TTC549 (cell line): ENCODE measurements around the gene PICALM.
"Not testable (repeated sequence)": the region's sequence is repeated elsewhere in the genome, so short reads cannot be mapped to it uniquely, and the experiment has no call there.

Experiments used
- FAIRE-seq: peaks from 2 replicates; lab custom pipeline; 2012; peaks lifted over from hg19 to GRCh38; lab: Jason Lieb, UNC

The PICALM gene, protein sequence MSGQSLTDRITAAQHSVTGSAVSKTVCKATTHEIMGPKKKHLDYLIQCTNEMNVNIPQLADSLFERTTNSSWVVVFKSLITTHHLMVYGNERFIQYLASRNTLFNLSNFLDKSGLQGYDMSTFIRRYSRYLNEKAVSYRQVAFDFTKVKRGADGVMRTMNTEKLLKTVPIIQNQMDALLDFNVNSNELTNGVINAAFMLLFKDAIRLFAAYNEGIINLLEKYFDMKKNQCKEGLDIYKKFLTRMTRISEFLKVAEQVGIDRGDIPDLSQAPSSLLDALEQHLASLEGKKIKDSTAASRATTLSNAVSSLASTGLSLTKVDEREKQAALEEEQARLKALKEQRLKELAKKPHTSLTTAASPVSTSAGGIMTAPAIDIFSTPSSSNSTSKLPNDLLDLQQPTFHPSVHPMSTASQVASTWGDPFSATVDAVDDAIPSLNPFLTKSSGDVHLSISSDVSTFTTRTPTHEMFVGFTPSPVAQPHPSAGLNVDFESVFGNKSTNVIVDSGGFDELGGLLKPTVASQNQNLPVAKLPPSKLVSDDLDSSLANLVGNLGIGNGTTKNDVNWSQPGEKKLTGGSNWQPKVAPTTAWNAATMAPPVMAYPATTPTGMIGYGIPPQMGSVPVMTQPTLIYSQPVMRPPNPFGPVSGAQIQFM

DNA sequence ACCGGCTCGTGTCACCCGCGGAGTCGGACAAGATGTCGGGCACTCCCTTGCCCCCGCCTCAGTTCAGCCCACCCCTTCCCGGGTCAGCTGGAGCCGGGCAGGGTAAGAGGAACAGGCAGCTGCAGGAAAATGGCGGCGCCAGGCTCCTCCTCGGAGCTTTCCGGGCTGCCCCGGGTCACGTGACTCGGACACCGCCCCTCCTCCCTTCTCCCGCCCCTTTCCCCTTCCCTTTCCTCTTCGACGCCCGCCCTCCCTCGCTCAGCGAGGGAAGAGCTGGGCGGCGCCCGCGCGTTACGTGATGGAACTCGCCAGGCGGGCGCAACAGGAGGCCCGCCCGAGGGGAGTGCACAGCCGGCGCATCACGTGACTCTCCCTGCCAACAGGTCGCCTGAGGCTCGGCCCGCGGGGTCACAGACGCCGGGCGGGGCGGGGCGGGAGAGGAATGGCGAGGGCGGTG is at the start of gene PICALM:
Gene PICALM, minus strand, starts transcription at position 134 of the 457 bp plus-strand sequence. CDS start 304 bp downstream, outside the sequence.
- peak; percentile 52 for FAIRE-seq

DNA sequence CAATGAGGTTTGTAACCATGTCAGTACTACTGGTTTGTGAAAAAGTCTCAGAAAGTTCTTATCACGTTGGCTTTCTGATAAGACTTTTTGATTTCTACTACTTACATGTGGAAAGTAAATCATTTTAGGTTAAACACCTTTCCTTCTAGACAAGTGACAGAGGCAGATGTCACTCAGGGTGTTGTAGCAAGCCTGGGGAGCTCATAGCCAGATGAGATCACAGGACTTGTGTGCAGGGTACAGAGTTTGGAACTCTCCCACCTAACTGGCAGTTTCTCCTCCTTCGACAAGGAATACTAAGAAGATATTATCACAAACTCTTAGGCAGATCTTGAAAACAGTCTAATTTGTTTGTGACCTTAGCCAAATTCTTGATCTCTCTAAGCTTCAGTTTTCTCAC is 49.4 kb upstream of the PICALM start:
- FAIRE-seq, result no peak

DNA sequence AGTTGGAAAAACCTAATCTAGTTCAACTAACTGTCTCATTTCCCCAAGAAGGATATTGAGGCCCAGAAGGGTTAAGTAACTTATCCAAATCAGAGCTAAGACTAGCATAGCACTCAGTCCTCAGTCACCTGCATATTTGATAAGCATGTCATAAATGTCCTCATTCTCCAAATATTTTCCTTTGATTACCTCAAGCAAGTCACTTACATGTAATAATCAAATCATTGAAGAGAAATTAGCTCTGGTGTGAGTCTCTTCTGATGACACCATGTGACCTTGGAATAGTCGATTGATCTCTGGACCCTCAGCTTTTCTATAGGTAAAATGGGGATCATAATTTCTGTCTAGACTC is 48.8 kb upstream of the PICALM start:
- FAIRE-seq, result no peak

DNA sequence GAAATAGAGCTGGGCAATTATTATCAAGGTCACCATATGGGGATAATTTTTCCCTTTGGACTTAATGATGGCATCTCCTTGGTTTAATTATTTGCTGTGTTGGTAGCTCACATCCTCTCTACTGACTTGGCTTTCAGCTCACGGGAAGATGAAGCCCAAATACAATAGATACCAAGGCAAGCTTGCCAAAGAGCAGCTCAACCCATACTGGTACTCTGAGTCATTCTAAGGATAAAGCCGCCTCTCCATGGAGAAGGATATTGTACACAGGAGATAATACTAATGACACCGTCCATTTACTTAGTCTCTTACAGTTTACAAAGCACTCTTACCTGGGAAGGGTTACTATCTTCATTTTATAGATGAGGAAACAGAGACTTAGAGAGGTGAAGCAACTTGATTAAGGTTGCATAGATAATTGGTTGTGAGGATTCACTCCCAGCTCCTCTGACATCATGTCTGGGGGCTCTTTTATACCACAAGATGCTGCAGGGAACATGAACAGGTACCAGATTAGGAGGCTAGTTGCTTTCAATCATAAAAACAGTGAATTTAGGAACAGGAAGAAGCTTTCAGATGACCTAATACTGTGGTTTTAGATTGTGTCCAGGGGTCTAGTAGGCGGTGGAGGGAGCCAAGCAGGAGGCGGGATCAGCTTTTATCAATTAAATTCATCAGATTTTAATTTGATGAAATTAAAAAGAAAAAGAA is 48.3 kb upstream of the PICALM start:
- no peak for FAIRE-seq

DNA sequence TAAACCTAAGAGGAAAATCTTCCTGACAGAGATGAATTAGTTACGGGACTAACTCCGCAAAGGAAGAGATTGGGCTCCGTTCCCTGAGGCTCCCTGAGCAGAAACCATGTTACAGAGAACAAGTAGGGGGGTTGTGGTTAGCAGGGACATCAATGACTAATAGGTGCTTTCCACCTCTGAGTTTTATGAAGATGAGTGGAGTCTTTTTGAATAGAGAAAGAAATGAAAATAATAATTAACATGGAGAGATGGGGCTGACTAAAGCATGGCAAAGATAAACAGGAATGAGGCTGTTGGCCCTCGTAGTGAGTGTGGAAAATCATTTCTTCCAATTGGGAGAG is 47.5 kb upstream of the PICALM start:
- FAIRE-seq, result no peak

DNA sequence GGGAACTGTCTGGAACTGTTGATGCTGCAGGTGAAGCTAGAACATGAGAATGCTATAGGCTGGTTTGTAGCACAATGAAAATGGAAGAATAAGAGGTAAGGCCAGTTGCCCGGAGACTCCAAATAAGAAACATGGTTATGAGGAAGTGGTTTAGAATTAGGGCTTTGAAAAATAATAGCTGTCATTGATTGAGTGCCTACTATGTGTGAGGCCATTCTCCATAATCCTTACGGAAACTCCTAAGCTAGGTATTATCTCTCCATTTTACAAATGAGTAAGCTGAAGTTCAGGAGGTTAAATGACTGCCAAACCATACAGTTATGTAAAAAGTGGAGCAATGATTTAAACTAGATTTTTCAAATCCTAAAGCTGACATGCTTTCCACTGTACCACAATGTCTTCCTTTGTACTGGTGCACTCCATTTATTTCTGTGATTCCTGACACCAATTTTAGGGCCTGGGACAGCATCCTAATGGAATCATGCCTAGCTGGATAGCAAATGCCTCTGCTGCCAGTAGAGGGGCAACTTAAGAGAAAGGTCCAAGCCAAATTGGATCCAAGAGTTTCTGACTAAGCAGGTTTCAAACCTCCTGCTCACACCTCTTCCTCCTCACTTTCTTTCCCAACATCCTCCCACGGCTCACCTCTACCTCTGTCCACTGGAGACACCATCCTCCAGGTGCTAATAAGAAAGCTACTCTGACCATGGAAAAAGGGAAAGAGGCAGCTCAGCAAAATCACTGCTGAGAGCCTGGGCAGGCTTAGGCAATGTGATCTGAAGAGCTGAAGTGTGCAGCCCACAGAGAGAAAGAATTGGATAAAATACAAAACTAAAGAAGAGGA is 46.9 kb upstream of the PICALM start:
- no peak for FAIRE-seq

DNA sequence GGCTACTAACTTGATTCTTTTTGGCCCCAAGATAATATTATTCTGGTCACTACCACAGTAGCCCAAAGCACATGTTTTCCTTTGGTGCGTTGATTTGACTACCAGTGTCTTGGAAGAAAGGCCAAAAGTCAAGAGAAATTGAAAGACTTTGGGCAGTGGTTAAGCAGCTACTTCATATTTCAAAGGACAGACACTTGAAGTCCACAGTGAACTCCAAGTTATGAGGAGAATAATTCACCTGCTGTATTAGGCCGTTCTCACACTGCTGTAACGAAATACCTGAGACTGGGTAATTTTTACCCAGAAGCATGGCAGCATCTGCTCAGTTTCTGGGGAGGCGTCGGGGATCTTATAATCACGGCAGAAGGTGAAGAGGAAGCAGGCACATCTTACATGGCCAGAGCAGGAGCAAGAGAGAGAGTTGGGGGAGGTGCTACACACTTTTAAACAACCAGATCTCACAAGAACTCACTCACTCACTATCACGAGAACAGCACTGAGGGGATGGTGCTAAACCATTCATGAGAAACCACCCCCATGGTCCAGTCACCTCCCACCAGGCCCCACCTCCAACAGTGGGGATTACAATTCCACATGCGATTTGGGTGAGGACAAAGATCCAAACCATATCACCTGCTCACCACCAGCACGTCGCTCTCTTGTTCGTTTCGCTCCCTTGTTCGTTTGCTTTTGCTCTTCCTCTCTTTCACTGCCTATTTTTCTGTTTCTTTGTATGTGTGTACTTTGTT is 40.2 kb upstream of the PICALM start:
- no peak for FAIRE-seq

DNA sequence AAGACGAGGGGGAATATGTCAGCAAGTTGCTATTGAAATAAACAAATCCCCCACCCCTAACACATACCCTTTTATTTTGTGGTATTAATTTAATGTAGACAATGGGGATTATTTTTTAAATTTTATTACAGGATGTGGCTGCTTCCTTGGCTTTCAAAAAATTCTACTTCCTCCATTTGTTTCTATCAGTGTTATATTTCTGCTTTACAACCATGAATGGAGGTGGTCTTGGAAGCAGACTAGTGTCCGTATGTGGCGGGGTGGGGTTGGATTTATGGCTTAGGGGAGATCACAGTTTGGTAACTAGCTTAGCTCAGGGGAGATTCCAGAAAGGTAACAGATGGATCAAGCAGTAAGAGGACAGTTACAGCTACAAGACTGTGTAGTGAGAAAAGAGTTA is 39.3 kb upstream of the PICALM start:
- FAIRE-seq, result no peak

DNA sequence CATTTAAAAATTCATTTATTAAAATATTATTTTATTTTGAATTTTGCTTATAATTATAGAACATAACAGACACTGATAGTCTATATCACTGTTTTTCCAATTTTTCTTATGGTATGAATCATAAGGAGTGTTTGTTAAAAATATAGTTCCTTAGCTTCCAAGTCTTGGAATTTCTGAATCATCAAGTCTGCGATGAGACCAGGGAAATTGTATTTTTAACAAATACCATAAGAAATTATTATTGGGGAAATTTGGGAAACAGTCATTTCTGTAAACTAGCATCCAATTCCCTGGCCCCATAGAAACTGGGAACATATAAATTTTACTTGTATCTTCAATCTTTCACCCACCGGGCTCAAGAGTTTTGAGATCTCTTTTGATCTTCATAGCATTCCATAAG is 38.0 kb upstream of the PICALM start:
- no peak for FAIRE-seq

DNA sequence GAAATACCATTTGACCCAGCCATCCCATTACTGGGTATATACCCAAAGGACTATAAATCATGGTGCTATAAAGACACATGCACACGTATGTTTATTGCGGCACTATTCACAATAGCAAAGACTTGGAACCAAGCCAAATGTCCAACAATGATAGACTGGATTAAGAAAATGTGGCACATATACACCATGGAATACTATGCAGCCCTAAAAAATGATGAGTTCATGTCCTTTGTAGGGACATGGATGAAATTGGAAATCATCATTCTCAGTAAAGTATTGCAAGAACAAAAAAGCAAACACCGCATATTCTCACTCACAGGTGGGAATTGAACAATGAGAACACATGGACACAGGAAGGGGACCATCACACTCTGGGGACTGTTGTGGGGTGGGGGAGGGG is 37.1 kb upstream of the PICALM start:
- not testable (repeated sequence) for FAIRE-seq

DNA sequence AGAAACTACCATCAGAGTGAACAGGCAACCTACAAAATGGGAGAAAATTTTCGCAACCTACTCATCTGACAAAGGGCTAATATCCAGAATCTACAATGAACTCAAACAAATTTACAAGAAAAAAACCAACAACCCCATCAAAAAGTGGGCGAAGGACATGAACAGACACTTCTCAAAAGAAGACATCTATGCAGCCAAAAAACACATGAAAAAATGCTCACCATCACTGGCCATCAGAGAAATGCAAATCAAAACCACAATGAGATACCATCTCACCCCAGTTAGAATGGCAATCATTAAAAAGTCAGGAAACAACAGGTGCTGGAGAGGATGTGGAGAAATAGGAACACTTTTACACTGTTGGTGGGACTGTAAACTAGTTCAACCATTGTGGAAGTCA is 36.7 kb upstream of the PICALM start:
- not testable (repeated sequence) for FAIRE-seq

DNA sequence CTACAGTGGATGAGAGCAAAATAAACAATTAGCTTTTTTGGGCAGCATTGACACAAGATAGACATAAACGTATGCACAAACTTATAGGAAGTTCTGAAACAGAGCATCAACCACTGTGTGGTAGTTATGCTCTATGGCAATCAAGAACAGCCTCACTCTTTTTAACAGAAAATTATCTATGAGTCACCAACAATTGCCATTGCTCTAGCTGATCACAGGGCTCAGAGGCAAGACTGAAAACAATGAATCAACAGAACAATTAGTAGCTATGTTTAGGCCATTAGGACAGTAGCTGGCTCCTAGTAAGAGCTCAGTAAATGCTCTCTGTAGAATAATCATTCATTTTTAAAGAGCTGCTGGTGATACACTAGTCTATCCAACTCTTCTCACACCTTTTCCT is 34.9 kb upstream of the PICALM start:
- FAIRE-seq, result no peak

DNA sequence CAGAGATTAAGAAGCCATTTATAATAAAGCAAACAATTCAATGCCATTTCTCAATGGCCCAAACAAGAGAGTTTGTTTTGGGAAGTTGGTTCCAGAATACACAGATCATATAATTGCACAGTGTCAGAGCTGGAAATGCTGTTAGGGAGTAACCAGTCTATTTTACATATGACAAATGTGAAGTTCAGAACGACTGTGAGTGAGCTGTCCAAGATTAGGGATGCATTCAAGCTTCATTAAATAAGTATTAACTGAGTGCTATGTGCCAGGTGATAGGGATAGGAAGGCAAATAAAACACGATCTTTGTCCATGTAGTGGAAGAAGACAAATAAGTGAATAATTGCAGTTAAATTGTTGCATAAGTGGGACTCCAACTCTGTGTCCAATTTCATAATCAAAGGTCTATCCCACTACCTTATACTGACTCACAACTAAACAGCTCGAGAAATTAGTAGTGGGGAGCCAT is 33.1 kb upstream of the PICALM start:
- no peak for FAIRE-seq

DNA sequence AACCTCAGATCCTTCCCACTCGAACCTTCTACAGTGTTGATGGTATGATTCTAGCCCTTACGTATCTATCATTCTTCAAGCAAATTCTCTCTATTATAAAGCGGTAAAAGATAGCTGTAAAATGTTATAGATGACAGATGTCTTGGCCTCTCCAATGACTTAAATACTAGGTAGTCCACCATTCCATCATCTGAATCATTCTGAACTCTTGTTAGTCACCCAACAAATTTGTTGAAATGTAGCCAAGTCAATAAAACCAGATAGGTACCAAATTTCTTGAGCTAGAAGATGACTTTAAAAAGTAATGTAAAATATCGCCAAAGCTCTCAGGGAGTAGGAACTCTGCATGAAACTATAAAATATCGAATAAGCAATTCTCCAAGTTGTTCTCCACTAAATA is 32.6 kb upstream of the PICALM start:
- no peak for FAIRE-seq

DNA sequence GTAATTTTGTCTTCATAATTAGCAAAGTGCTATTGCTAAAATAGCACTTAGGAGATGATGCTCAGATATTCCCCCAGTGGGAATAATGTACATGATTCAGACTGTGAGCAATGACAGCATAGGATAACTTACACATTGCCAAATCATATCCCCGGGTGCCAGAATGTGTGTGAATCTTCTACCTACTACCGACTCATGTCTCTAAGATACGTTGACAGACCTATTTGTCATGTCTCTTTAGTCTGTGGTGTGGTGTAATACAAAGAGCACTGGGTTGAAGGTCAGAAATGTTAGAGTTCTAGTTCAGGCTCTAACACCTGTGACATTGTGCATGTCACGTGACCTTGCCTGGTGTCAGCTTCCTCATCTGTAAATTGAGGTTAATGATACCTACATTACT is 31.0 kb upstream of the PICALM start:
- no peak for FAIRE-seq

DNA sequence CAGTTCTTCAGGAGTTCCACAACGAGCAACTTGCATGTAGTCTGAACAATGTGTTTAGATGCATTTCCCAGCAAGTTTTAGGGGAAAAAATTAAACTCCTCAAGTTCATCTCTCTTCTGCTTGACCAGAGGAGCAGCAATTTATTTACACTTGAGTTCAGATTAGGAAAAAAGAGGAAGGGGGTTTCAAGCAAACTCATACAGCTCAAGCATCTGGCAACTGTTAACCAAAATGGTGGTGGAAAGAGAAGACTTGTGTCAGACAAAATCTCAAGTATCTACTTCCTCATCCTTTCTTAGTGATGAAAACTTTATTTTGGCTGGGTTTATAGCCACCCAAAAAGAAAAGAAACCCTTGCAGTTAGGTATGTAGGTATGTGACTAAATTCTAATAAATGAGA is 29.1 kb upstream of the PICALM start:
- FAIRE-seq, result no peak

DNA sequence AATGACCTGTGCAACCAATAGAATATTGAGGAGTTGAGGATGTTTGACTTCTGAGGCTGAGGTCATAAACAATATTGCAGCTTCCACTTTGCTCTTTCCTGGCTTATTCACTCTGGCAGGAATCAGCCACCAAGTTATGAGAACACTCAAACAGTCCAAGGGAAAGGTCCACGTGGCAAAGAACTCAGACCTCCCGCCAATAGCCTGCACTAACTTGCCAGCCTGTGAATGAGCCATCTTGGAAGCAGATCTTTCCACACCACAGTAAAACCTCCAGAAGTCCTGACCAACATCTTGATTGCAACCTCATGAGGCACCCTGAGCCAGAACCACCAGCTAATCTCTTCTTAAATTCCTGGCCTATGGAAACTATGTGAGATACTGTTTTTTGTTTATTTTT is 22.7 kb upstream of the PICALM start:
- no peak for FAIRE-seq

DNA sequence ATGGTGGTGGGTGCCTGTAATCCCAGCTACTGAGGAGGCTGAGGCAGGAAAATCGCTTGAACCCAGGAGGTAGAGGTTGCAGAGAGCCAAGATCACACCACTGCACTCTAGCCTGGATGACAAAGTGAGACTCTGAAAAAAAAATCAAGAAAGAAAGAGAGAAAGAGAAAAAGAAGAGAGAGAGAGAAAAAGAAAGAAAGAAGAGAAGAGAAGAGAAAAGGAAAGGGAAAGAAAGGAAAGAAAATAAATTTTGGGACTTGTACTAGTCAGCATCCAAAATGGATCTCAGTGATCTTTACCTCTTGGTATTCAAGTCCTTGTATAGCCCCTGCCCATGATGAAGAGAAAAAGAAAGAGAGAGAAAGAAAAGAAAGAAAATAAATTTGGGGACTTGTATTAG is 22.2 kb upstream of the PICALM start:
- FAIRE-seq, result no peak

DNA sequence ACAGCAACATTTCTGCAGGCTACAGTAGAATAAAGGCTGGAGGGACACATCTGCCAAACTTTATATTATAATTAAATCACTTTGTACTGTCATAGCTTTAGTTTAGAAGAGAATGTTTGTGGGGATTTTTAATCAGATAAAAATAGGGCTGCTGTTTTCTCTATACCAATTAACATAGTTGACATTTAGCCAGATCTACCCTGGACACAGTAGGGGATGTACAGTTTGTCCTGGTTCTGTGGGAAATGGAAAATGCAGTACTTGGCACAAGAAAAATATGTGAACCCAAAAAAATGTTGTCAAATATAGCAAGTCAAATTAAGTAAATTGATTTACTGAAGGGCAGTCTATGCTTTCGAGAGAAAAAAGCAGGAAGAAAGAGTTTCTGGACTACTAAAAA is 20.8 kb upstream of the PICALM start:
- FAIRE-seq, result no peak

DNA sequence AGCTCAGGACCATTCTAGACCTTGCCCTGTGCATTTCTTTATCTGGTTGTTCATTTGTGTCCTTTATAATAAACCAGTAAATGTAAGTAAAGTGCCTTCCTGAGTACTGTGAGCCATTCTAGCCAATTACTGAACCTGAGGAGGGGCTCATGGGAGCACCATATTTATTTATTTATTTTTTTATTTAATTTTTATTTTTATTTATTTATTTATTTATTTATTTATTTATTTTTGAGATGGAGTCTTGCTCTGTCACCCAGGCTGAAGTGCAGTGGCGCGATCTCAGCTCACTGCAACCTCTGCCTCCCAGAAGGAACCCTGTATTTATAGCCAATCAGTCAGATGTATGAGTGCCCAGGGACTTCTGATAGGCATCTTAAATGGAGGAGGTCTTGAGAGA is 18.8 kb upstream of the PICALM start:
- FAIRE-seq, result not testable (repeated sequence)

DNA sequence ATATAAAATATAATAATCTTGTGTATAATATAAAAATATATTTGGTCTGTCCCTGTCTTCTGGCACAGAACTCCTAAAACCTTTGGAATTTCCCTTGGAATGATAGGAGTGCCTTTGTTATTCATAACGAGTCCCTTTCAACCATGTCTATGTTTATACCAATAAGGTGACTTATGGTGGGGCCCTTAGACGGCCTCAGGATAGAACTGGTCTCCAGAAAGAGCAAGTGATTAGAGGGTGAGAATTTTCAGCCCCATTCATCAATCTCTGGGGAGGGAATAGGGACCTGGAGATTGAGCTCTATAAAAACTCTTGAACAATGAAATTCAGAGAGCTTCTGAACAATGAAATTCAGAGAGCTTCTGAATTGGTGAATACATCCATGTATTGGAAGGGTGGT is 18.4 kb upstream of the PICALM start:
- no peak for FAIRE-seq

DNA sequence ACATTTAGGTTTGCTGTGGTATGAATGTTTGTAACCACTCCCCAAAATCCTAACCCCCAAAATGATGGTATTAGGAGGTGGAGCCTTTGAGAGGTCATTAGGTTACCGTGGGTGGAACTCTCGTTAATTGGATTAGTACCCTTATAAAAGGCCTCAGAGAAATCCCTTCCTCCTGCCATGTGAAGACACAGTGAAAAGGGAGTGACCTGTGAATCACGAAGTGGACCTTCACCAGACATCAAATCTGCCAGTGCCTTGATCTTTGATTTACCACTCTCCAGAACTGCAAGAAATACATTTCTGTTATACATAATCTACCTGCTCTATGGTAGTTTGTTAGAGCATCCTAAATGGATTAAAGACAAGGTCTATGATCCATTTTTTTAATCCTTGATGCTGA is 12.6 kb upstream of the PICALM start:
- no peak for FAIRE-seq
